ENCODE results near the gene PLCB1. TPM values are rescaled to one million over a fixed set of nuclear protein-coding genes. Genes with fewer than 3 reads are reported as not detected.
"Not testable (repeated sequence)": the region's sequence is repeated elsewhere in the genome, so short reads cannot be mapped to it uniquely, and the experiment has no call there.

PLCB1 gene
- total RNA-seq, 1 experiment from 2014 or later = 2.9 TPM

DNA sequence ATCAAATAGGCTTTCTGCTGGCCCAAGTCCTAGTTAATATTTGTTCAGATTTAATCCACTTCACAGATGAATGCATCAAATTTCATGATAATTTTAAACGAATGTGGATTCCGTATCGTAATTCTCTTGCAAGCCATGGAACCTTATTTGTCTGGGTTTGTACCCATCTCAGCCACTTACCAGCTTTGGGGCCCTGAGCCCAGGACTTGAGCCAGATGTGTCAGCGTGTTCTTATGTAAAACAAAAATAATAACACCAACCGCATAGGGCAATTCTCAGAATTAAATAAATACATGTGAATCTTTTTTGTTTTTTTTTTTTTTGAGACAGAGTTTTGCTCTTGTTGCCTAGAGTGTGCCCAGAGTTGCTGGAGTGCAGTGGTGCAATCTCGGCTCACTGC lies 654.3 kb downstream of the PLCB1 start:
- no peak for DNase-seq (ENCODE audit: low read depth)

DNA sequence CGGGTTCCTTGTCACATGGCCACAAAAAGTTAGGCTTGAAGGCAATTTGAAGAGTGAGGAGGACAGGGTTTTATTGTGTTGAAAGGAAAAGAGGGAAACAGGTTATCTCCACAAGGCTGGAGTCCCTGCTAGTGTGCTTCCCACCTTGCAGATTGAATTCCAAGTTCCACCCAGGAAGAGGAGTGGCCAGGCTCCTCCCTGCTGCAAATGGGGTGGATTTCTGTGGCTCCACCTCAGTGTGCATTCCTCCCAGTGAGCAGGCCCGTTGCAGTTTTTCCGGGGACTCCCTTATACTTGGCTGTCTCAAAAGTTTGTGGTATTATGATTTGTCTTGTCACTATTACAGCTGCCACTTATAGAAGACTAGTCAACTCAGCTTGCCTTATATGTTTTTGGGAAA lies 655.0 kb downstream of the PLCB1 start:
- DNase-seq (ENCODE audit: low read depth) = no peak

GRCh38 chr20:8788275-8788674 lies 656.2 kb downstream of the PLCB1 start:
- DNase-seq (ENCODE audit: low read depth) = no peak

DNA sequence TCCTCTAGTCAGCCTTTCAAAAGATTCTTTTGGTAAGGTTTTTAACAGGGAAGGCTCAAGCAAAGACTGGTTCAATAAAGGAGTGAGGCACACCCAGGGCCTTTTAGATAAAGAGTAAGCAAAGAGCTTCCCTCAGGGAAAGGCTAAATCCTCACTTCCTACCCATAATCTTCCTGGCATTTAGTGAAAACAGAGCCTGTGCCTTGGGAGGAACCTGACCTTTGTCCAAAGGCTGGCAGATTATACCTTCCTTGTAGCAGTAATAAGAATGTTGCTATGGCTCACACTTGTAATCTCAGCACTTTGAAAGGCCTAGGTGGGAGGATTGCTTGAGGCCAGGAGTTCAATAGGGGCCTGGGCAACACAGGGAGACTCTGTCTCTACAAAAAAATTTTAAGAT lies 656.8 kb downstream of the PLCB1 start:
- DNase-seq (ENCODE audit: low read depth) = no peak

DNA sequence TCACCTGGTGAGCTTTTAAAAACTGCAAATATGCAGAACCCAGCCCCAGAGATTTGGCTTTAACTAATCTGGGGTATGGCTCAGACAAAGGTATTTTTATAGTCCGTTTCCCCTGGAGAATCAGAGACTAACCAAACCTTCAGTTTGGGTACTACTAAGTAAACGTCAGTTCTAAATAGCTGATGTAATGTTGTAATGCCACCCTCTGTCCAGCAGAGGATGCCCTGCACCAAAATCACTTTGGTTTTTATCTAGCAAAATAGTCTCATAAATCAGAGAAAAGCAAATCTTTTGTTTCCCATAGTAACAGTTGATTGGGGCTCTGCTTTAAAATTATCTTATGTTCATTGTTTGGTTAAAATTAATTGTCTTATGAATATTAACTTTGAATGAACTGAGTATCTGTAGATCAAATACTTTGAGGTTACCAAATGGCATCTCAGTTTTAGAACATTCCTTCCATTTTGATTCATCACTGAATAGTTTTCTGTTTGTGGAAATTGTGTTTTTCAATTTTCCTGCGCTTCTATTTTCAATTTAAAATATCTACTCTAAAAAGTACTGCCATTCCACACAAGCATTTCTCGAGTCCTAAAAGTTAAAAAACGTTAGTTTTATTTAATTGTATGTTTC lies 658.5 kb downstream of the PLCB1 start:
- peak; percentile 39 for DNase-seq (ENCODE audit: low read depth)

GRCh38 chr20:8795404-8795803 lies 663.3 kb downstream of the PLCB1 start:
- DNase-seq (ENCODE audit: low read depth) = no peak

DNA sequence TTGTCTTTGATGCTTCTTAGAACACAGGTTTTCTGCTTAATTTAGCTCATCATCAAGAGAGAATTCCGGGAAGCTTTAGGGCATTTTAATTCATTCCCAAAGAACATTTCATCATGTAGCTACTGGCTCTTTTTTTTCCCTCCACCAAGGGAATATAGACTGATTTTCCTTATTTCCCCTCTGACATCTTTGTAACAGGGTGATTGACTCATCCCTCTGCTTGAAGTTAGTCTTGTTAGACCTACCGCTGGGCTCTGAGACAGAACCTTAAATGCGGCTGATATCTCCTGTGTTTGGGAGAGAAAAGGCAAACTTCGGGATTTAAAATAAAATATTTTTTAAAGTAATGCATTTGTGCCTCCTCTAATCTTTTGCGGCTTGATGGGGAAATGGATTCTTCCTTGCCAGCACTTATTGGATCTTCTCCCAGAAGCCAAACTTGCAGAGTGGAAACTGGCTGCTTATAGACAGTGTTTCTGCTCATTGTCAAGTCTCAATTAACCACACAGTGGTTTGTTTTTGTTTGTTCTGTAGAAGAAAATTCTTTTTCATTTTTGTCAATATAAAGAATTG lies 664.1 kb downstream of the PLCB1 start:
- DNase-seq (ENCODE audit: low read depth) = no peak

DNA sequence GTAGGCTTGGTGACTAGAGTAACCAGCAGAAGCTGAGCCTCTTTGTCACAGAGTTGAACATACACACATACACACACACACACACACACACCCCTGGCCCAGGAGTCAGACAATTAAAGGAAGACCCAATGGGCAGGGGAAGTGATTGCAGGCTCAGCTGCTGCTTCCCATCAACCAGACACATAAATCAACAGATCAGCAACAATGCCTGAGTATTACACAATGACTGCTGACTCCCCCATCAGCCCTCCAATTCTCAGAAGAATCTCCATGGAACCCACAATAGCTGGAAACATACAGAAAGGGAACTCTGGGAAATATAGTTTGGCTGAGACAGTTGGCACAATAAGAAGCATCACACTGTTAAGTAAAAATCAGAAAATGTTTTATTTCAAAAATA lies 666.4 kb downstream of the PLCB1 start:
- no peak for DNase-seq (ENCODE audit: low read depth)

DNA sequence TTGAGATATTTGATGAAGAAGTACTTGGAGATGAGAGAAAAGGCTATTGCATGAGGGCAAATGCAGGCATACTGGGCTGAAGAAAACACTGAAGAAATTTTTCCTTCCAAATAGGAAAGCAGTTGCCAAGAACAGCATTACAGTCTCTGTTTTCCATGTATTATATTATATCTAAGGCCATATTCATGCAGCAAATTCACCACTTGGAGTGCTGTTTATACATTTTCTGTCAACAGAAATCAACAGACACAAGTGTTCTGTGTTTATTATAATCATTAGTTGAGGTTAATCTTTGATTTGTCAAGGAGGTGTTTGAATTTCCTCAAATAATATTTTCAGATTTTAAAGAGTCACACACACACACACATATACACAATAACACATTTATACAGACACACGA lies 668.0 kb downstream of the PLCB1 start:
- DNase-seq (ENCODE audit: low read depth) = no peak

GRCh38 chr20:8801686-8802085 lies 669.6 kb downstream of the PLCB1 start:
- no peak for DNase-seq (ENCODE audit: low read depth)

GRCh38 chr20:8803065-8803464 lies 671.0 kb downstream of the PLCB1 start:
- DNase-seq (ENCODE audit: low read depth) = no peak

GRCh38 chr20:8803941-8804340 lies 671.9 kb downstream of the PLCB1 start:
- no peak for DNase-seq (ENCODE audit: low read depth)

DNA sequence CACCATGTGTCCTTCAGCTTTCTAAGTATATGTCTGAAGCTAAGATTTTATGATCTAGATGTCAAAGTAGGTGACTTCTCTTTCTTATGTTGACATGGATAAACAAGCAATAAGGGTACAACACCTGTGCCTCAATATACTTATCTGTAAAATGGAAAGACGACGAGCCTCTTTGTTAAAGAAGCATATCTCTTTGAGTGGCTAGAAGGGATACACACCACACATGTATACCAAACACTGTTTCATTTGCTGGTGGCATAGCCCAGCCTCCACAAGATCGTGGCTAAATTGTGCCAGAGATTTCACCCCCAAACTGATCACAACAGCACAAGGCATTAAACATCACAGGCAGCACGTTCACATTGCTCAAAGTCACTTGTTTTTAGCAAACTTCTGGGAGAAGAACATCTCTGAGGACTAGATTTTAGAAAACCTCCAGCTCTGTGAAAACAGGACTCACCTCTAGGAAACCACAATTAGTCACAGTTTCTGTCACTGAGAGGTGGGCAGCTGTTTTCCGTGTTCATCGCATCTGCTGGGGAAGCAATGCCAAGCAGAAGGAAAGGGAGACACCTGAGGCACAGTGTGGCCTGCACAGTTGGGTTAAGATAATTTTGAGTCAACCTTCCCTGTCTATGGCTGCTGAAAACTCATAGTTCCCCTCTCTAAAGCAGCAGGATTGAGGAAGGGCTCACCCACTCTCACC lies 673.8 kb downstream of the PLCB1 start:
- no peak for DNase-seq (ENCODE audit: low read depth)

- DNase-seq (ENCODE audit: low read depth) = no peak
Measured at GRCh38 chr20:8807480-8808201, 675.6 kb downstream of the PLCB1 start.

DNA sequence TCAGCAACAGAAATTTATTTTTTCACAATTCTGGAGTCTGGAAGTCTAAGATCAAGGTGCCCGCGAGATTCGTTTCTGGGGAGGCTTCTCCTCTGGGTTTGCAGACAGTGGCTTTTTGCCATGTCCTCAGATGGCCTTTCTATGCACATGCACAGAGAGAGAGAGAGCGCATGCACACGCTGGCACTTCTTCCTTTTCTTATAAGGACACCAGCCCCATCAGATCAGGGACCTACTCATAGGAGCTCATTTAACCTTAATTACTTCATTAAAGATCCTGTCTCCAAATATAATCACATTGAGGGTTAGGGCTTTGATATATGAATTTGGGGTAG lies 676.1 kb downstream of the PLCB1 start:
- no peak for DNase-seq (ENCODE audit: low read depth)

DNA sequence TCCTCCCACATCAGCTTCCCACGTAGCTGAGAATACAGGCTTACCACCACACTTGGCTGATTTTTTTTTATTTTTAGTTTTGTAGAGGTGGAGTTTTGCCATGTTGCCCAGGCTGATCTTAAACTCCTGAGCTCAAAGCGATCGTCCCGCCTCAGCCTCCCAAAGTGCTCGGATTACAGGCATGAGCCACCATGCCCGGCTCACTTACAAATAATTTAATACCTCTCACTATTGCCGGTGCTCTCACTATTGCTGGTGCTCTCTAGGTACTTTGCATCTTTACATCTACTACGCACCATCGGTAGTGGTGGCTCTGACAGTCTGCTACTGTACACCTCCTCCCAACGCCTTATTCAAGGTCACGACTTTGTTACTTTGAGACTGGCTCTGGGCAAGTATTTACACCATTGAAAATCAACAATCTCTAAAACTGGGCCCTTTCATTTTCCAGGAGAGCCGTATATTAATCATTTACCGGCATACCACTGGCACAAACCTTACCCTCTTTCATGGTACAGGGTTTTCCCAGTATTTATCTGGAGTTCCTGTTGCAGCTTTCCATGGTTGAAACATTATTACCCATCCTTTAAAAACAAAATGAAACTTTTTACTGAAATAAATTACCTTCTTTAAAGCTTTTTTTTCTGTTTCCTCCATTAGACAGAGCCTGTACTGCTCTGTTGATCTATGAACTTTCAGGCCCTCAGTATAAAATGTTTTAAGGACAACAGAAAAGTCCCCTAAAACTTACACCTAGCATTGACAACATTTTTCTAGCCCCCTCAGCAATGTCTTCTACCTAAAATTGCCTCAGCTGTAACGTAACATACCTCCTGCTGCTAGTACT lies 677.3 kb downstream of the PLCB1 start:
- DNase-seq (ENCODE audit: low read depth) = no peak

DNA sequence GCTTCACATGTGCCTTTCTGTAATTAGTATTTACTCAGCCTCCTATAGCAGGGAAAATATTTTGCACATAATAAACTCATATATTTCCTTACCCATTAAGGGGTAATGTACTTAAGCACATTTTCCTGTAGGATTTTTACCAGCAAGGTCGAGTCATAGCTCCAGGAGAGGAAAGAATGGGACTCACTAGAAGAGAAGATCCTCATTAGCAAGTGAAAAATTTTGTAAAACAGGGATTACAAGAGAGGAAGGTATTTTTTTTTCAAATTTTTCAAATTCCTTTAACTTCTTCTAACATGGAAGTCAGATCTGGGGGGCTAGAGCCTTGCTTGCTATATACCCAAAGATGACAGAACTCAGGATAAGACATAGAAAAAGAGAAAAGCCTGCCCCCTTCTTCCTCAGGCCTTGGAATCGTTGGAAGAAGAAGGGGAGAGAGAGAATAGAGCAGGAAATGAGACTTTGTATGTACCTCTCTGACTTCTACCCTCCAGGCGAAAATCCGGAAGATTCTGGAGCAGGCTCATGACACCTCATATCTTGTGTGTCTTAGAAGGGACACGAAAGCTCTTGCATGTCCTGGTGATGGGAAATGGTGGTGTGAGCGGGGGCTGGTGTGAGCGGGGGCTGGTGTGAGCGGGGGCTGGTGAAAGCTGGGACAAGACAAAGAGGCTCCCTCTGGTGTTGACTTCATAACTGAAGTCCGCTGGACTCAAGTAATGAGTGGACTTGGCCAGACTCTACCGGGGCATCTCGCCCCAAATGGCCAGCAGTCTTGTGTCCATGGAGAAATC lies 679.9 kb downstream of the PLCB1 start:
- no peak for DNase-seq (ENCODE audit: low read depth)

DNA sequence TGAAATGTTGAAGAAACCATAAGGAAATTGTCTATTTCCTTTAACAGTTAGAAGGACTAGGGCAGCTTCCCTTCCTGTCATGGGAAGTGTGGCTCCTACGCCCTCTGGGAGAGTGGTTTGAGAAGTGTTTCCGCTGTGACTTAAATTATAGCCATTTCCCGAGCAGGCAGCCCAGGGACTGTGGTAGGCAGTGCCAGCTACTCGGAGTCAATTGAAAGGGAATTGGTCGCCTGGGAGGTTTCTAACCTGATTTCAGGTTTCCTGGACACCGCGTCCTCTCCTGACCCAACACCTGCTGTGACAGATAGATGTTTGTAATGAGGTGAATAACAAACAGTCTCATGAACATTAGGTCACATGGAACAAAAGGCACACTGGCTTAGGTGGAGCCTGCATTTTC lies 680.8 kb downstream of the PLCB1 start:
- peak; percentile 4 for DNase-seq (ENCODE audit: low read depth)

GRCh38 chr20:8815208-8815607 lies 683.1 kb downstream of the PLCB1 start:
- DNase-seq (ENCODE audit: low read depth) = no peak

DNA sequence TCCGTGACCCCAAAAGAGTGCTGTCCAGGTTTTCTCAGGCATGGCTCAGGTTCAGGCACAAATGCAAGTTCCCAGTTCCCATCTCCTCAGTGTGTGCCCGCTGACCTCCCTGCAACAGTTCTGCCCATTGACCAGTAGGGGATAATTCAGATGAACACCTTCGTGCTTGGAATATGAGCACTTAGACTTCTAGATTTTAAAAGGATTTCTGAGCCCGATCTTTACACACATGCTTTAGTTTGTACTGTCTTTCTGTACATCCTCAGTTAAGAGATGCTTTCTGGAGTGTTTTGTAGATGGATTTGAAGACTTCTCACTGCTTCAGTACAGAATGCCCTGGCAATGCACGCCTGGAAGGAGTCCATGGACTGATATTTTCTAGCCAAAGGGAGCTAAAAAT lies 697.2 kb downstream of the PLCB1 start:
- DNase-seq (ENCODE audit: low read depth) = peak; percentile 5

GRCh38 chr20:8834294-8834693 lies 702.2 kb downstream of the PLCB1 start:
- not testable (repeated sequence) for DNase-seq (ENCODE audit: low read depth)

All from Daoy (cell line).